Posterior vena cava (tissue), 2 donors: ENCODE measurements around the gene MAP9. TPM values are rescaled to one million over a fixed set of nuclear protein-coding genes. Genes with fewer than 3 reads are reported as not detected.
"Not testable (repeated sequence)": the region's sequence is repeated elsewhere in the genome, so short reads cannot be mapped to it uniquely, and the experiment has no call there.

Experiments used
- DNase-seq: peaks from one replicate; pipeline ENCODE4 v3.0.0-alpha.2; 2020; ENCODE audit warnings: low spot score
- intact Hi-C, 2 donors: fragments of 100-400 bp; cut with DNase I; formaldehyde crosslinking; loops; one replicate each; pipeline versions ENCODE4 v1.14.1 to v1.14.2; 2022 to 2023
- total RNA-seq, 2 donors: library from RNA; stranded (reverse); fragmentation: NEBNext Ultra II Directional; extraction: Animal tissue kit (Norgen Biotek cat#: 25700); gene quantifications; one replicate each; pipeline ENCODE4 v1.2.1, GENCODE V29; 2021
- donor health status: DM: yes; HTN: yes; CAD: no.
- donor health status: DM: yes; HTN: yes; CAD: no.

MAP9 gene
- total RNA-seq, 2 donors from 2014 or later = 10.5 to 13.4 TPM

- intact Hi-C loops = no loop called here
- no peak for DNase-seq
These were observed 5.2 kb downstream of the MAP9 start for GRCh38 chr4:155371432-155372043.

DNA sequence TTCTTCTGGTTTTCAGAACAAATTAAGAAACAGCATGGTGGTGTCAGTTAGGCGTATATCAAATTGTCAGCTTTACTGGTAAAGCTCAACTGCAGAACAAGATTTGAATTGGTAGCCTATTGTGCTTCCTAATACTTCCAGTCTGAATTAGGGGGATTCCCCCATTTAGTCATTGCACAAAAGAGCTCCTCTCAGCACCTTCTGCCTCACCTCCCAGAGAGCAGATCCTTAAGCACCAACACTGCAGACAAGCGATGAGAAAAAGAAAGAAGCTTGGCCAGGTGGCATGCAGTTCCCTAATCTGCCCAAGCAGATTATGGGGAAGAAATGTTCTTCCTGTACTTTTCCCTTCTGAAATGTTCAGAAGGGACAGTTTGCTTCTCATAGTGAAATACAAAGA, 9.2 kb downstream of the MAP9 start:
- intact Hi-C loops = no loop called here
- DNase-seq = no peak

GRCh38 chr4:155353923-155354540, 22.7 kb downstream of the MAP9 start:
- intact Hi-C loops = loop anchor here in 1 of 2 donors (10.0 kb wide), 1 partner anchor 789 kb away; the partner anchor contains the start of gene FGB
- DNase-seq = peak; percentile 88

GRCh38 chr4:155342142-155342541, 34.6 kb downstream of the MAP9 start:
- intact Hi-C loops = no loop called here
- DNase-seq = no peak

GRCh38 chr4:155339999-155340398, 36.8 kb downstream of the MAP9 start:
- no peak for DNase-seq
- intact Hi-C loops = no loop called here

- intact Hi-C loops = no loop called here
These were observed 37.2 kb downstream of the MAP9 start for GRCh38 chr4:155339588-155339987.

DNA sequence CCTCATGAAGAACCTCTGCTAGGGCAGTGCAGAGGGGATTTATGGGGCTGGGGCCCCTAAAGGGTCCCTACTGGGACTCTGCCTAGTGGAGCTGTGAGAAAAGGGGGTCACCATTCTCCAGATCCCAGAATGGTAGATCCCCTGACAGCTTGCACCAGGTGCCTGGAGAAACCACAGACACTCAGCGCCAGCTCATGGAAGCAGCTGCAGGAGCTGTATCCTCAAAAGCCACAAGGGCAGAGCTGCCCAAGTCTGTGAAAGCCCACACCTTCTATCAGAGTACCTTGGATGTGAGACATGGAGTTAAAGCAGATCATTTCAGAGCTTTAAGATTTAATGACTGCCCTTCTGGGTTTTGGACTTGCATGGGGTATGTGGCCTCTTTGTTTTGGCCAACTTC, 38.6 kb downstream of the MAP9 start:
- DNase-seq = no peak
- intact Hi-C loops = no loop called here

More at GRCh38 chr4:155339588-155339987, 37.2 kb downstream of the MAP9 start:
- no peak for DNase-seq

DNA sequence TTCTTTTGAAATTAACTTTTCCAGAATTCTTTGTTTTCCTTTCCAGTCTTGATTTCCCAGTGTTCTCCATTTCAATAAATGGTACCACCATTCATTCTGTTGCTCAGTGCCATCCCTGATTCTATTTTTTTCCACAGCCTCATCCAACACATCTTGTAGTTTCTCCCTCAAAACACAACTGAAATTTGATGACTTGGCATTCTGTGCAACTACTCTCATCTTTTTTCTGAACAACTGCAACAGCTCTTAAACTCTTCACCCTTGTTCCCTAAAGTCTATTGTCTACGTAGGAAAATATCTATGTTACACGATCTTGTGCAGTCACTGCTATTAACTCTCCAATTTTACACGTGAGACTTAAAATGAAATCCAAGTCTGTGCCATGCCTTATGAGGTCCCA, 40.5 kb downstream of the MAP9 start:
- DNase-seq = no peak
- intact Hi-C loops = no loop called here

- intact Hi-C loops = no loop called here
- no peak for DNase-seq
These were observed 45.3 kb downstream of the MAP9 start for GRCh38 chr4:155331478-155331877.

- intact Hi-C loops = no loop called here
- DNase-seq = no peak
These were observed 54.0 kb downstream of the MAP9 start for GRCh38 chr4:155322782-155323181.

DNA sequence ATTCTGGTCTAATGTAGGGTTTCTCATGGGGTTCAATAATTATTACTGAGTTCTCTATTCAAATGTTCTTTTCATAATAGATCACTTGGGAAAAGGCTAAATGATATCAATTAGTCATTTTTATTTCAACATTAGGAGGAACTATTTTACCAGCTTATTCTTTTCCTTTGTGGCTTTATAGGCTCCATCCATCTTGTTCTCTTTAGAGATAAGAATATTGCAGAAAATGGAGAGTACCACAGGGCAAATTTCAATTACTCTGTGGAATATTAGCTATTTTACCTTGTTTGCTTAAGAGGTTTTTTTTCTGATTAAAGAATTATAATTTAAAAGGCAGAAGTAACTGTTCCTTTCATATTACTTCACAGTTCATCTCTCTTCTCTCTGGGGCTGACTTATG, 55.8 kb downstream of the MAP9 start:
- DNase-seq = no peak

DNA sequence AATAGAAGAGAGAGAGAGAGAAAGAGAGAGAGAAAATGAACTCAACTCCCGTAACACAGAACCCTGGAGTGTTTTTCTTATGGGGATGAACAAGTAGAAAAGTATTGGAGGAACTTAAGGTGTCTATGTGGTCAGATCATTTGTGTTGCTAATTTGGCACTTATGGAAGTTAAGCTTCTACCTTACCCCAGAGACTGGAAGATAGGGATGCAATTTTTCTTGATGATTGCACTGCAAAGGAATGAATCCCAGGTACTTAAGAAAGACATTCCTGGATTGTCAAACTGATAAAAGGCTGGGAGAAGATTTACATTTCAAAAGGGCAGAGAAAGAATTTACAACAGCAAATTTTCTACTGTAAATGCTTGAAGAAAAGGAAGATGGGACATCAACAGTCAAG, 57.2 kb downstream of the MAP9 start:
- intact Hi-C loops = no loop called here

More for the DNA sequence above, 55.8 kb downstream of the MAP9 start:
- intact Hi-C loops = no loop called here

DNA sequence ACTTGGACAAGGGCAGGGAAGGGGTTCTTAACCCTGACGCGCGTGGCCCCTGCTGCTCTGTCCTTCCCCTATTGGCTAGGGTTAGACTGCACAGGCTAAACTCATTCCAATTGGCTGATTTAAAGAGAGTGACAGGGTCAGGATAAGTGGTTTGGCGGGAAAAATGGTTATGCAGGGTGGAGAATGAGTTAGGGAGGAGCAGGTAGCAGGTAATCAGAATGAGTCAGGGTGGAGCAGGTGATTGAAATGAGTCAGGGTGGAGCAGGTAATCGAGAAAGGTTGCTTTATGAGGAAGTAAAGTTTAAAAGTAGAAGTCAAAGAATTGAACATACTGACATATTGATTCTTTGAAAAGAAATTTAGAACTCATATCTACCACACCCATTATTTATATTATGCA, 64.7 kb downstream of the MAP9 start:
- intact Hi-C loops, DNase-seq: not testable (repeated sequence)

More for the DNA sequence above, 57.2 kb downstream of the MAP9 start:
- no peak for DNase-seq

GRCh38 chr4:155307731-155308277, 69.0 kb downstream of the MAP9 start:
- intact Hi-C loops = no loop called here
- DNase-seq = no peak

GRCh38 chr4:155305619-155306018, 71.1 kb downstream of the MAP9 start:
- peak; percentile 38 for DNase-seq
- intact Hi-C loops = no loop called here

- intact Hi-C loops = no loop called here
- no peak for DNase-seq
These were observed 72.4 kb downstream of the MAP9 start for GRCh38 chr4:155304375-155304774.

DNA sequence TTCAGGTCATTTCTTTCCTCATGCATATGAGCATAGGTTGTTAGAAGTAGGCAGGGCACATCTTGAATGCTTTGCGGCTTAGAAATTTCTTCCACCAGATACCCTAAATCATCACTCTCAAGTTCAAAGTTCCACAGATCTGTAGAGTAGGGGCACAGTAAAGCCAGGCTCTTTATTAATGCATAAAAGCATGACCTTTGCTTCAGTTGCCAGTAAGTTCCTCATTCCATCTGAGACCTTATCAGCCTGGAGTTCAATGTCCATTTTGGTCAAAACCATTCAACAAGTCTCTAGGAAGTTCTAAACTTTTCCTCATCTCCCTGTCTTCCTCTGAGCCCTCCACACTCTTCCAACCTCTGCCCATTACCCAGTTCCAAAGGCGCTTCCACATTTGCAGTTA, 77.7 kb downstream of the MAP9 start:
- intact Hi-C loops = no loop called here

More for the DNA sequence above, 77.7 kb downstream of the MAP9 start:
- no peak for DNase-seq
